Gastrocnemius medialis (tissue), 4 donors: ENCODE data around the gene TMIE. TPM values are rescaled to one million over a fixed set of nuclear protein-coding genes. Genes with fewer than 3 reads are reported as not detected.
A peak's percentile ranks its signal among the peaks of the same experiment; 100 is the strongest.

Source experiments
- ATAC-seq, 2 donors: fragments of 150-250 bp; one replicate each; pipeline ENCODE4 v1.9.1; 2016
- DNase-seq, 2 donors: peaks; one replicate each; pipeline ENCODE4 v3.0.0-alpha.2; 2019
- H3K27ac ChIP-seq, 4 donors: fragments of 200-600 bp; sonication (generic); 1 replicate in 1 of 4; 2 replicates in 3 of 4; pipeline ENCODE4 v1.5.1; 2016 to 2018; ENCODE audit warnings: mild to moderate bottlenecking in 2 of 4, moderate library complexity in 1 of 4
- H3K27me3 ChIP-seq, 3 donors: fragments of 200-600 bp; sonication (generic) in 2 of 3; 1 replicate in 1 of 3; 2 replicates in 2 of 3; pipeline versions ENCODE4 v1.5.1 to v1.6.0; 2016 to 2019; ENCODE audit warnings: mild to moderate bottlenecking in 1 of 3, moderate library complexity in 1 of 3
- H3K36me3 ChIP-seq, 2 donors: fragments of 200-600 bp; sonication (generic) in 1 of 2; one replicate each; pipeline ENCODE4 v1.5.1; 2017 to 2018
- H3K4me1 ChIP-seq, 2 donors: fragments of 200-600 bp; sonication (generic) in 1 of 2; one replicate each; pipeline ENCODE4 v1.5.1; 2016 to 2017; ENCODE audit warnings: mild to moderate bottlenecking in 2 of 2
- H3K4me3 ChIP-seq, 4 donors: fragments of 200-600 bp; sonication (generic) in 3 of 4; 1 replicate in 1 of 4; 2 replicates in 3 of 4; pipeline ENCODE4 v1.5.1; 2016 to 2019; ENCODE audit warnings: mild to moderate bottlenecking in 2 of 4
- H3K9me3 ChIP-seq, 3 donors: fragments of 200-600 bp; sonication (generic) in 2 of 3; 1 replicate in 1 of 3; 2 replicates in 2 of 3; pipeline ENCODE4 v1.5.1; 2016 to 2019
- CTCF ChIP-seq, 5 experiments: fragments of 450-650 bp in 3 of 5; fragments of 200-600 bp in 2 of 5; sonication (generic) in 2 of 5; IDR thresholded peaks in 4 of 5; conservative IDR thresholded peaks in 1 of 5; 1 replicate in 4 of 5; 2 replicates in 1 of 5; pipeline ENCODE4 v1.5.1; 2016 to 2019; ENCODE audit warnings: antibody characterized with exemption in 5 of 5, mild to moderate bottlenecking in 3 of 5, moderate library complexity in 3 of 5
- POLR2A ChIP-seq, 2 donors: fragments of 450-650 bp; IDR thresholded peaks; one replicate each; pipeline ENCODE4 v1.6.1; 2017; ENCODE audit warnings: antibody characterized with exemption in 2 of 2, mild to moderate bottlenecking in 2 of 2, moderate library complexity in 2 of 2
- in situ Hi-C, 4 donors: fragments of 200-750 bp; cut with MboI; loops; one replicate each; pipeline versions ENCODE4 v1.15.0 to v1.8.0; 2017; ENCODE audit warnings: low sequenced_read_pairs in 4 of 4
- intact Hi-C: fragments of 100-400 bp; cut with DNase I; formaldehyde crosslinking; loops from one replicate; pipeline ENCODE4 v1.15.1; 2023; ENCODE audit warnings: low total_unique reads
- total RNA-seq, 4 donors: library from RNA; depleted of rRNA; stranded (reverse); fragments of >200 nt; gene quantifications; one replicate each; pipeline versions ENCODE4 v1.1.0 to v1.2.3, GENCODE V29; 2016

The TMIE gene
- total RNA-seq, 4 donors from 2014 or later = 0.20 to 0.26 (median 0.22) TPM; not detected in 1

GRCh38 chr3:46663591-46664135 is 37.5 kb upstream of the TMIE start:
- no peaks in the 10 kb centered on the region for H3K36me3 ChIP-seq
- no peaks in the 10 kb centered on the region for H3K9me3 ChIP-seq
- H3K4me1 ChIP-seq = peaks cover 7 to 27% of the 10 kb centered on the region in 2 donors
- no peak overlapping the region for H3K27ac ChIP-seq
- intact Hi-C loops = no loop called here
- H3K27me3 ChIP-seq = no peaks in the 10 kb centered on the region
- TF ChIP-seq CTCF (IDR thresholded peaks at IDR 0.05 in 4 of 5, conservative IDR thresholded peaks at IDR 0.05 in 1 of 5) (peak in 3 of 5 experiments; percentile 18 to 40 (median 35)), POLR2A (IDR thresholded peaks at IDR 0.05) (no peak)
- no peak overlapping the region for H3K4me3 ChIP-seq
- DNase-seq = no peak
- ATAC-seq = peak; percentile 22 to 43
- in situ Hi-C loops = no loop called here

- Histone ChIP-seq H3K36me3 (no peaks in the 10 kb centered on the region), H3K4me1 (peaks cover 7 to 27% of the 10 kb centered on the region in 2 donors), H3K27me3 (no peaks in the 10 kb centered on the region), H3K9me3 (no peaks in the 10 kb centered on the region), H3K4me3 (no peak overlapping the region), H3K27ac (no peak overlapping the region)
- TF ChIP-seq CTCF (IDR thresholded peaks at IDR 0.05 in 4 of 5, conservative IDR thresholded peaks at IDR 0.05 in 1 of 5) (no peak), POLR2A (IDR thresholded peaks at IDR 0.05) (no peak)
- DNase-seq (no peak), ATAC-seq (no peak)
- intact Hi-C loops (no loop called here), in situ Hi-C loops (no loop called here)
Measured at GRCh38 chr3:46664188-46664970, 36.8 kb upstream of the TMIE start.

GRCh38 chr3:46664971-46665762 is 36.0 kb upstream of the TMIE start:
- DNase-seq = peak in 1 of 2 donors; percentile 7
- Histone ChIP-seq H3K36me3 (no peaks in the 10 kb centered on the region), H3K9me3 (no peaks in the 10 kb centered on the region), H3K27ac (no peak overlapping the region), H3K4me3 (no peak overlapping the region), H3K27me3 (no peaks in the 10 kb centered on the region), H3K4me1 (peaks cover 7 to 27% of the 10 kb centered on the region in 2 donors)
- no peak for TF ChIP-seq POLR2A (IDR thresholded peaks at IDR 0.05)
- TF ChIP-seq CTCF (IDR thresholded peaks at IDR 0.05 in 4 of 5, conservative IDR thresholded peaks at IDR 0.05 in 1 of 5) = no peak
- no peak for ATAC-seq
- intact Hi-C loops = no loop called here
- in situ Hi-C loops = no loop called here

- peak in 1 of 2 donors; percentile 7 for DNase-seq
- Histone ChIP-seq H3K4me1 (peaks cover 2 to 23% of the 10 kb centered on the region in 2 donors), H3K27me3 (no peaks in the 10 kb centered on the region), H3K4me3 (no peak overlapping the region), H3K27ac (no peak overlapping the region), H3K36me3 (peaks cover 0 to 5% of the 10 kb centered on the region in 2 donors), H3K9me3 (no peaks in the 10 kb centered on the region)
- TF ChIP-seq CTCF (IDR thresholded peaks at IDR 0.05 in 4 of 5, conservative IDR thresholded peaks at IDR 0.05 in 1 of 5) (no peak), POLR2A (IDR thresholded peaks at IDR 0.05) (no peak)
- intact Hi-C loops = no loop called here
- in situ Hi-C loops = no loop called here
- no peak for ATAC-seq
Measured at GRCh38 chr3:46665763-46666452, 35.3 kb upstream of the TMIE start.
